HG03469 (cell line): ENCODE results near the gene CALML4.
"Not testable (repeated sequence)": the region's sequence is repeated elsewhere in the genome, so short reads cannot be mapped to it uniquely, and the experiment has no call there.

ENCODE experiments used
- ATAC-seq: cut with Tn5 transposase; IDR thresholded peaks from one replicate; pipeline ENCODE4 v1.9.1; 2021; ENCODE audit warnings: mild to moderate bottlenecking, moderate library complexity, moderate number of reproducible peaks; ENCODE audit not compliant: unreplicated experiment

CALML4 gene

GRCh38 chr15:68225442-68225841, 20.3 kb upstream of the CALML4 start:
- not testable (repeated sequence) for ATAC-seq

DNA sequence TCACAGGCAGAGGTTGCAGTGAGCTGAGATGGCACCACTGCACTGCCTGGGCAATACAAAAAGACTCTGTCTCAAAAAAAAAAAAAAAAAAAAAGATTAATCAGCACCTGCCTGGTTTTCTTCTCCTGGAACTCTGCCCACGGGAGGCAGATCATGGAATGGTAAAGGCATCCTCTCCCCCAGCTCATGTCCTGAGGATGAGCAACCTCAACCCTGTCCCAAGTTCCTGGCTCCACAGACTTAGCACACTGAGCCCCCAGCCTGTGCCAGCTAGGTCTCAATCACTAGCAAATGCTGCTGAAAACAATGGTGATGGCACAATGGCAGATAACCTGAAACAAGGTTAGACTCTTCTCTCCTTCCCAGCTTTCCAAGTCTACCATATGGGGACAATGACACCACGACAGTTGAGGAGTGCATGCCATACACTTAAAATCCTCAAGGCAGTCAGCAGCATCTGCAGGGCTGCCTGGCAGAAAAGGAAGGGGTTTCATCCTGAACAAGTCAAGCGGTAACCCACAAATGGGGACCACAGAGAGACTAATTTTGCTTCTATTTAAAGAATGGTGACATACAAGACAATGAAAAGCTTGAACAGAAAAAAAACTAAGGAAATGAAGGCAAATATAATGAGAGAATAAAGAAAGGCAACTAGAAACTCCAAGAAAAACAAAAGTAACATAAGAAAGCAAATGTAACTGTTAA, 19.6 kb upstream of the CALML4 start:
- no peak for ATAC-seq

DNA sequence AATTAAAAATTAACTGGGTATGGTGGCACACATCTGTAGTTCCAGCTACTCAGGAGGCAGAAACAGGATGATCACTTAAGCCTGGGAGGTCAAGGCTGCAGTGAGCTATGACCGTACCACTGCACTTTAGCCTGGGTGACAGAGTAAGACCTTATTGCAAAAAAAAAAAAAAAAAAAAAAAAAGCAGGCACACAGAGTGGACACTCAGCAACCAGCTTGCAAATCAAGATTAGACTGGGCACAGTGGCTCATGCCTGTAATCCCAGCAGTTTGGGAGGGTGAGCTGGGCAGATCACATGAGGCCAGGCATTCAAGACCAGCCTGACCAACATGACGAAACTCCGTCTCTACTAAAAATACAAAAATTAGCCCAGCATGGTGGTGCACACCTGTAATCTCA, 19.0 kb upstream of the CALML4 start:
- ATAC-seq = no peak

DNA sequence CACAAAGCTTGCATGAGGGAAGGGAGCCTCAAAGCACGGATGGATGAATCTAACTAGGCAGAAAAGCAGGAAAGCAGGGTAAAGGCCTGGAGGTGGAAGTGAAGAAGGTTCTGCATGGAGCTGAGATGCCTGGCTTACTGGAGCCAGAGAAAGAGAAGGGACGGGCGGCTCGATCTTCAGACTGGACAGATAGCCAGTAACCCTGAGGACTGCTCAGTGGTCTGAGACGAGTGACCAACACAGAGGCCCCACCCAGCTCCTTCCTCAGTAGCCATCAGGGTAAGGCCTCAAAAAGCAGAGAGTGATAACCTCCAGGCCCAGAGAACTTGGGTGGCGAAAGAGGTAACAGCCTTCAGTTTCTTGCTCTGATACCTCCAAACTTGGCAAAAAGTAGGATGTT, 18.0 kb upstream of the CALML4 start:
- no peak for ATAC-seq

- ATAC-seq = not testable (repeated sequence)
Observed at GRCh38 chr15:68222432-68222743, 17.3 kb upstream of the CALML4 start.

GRCh38 chr15:68221530-68222431, 16.6 kb upstream of the CALML4 start:
- not testable (repeated sequence) for ATAC-seq

DNA sequence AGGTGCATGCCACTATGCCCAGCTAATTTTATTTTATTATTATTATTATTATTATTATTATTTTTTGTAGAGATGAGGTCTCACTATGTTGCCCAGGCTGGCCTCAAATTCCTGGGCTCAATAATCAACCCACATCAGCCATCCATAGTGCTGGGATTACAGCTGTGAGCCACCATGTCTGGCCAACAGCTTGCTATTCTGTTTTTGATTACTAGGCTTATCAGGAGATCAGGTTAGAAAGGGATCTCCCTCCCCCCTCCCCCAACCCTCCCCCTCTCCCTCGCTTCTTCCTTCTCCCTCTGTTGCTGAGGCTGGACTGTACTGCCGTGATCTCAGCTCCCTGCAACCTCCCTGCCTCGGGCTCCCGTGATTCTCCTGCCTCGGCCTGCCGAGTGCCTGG, 15.8 kb upstream of the CALML4 start:
- ATAC-seq = no peak

GRCh38 chr15:68220489-68220888, 15.4 kb upstream of the CALML4 start:
- ATAC-seq = no peak

GRCh38 chr15:68218847-68219798, 14.0 kb upstream of the CALML4 start:
- no peak for ATAC-seq

DNA sequence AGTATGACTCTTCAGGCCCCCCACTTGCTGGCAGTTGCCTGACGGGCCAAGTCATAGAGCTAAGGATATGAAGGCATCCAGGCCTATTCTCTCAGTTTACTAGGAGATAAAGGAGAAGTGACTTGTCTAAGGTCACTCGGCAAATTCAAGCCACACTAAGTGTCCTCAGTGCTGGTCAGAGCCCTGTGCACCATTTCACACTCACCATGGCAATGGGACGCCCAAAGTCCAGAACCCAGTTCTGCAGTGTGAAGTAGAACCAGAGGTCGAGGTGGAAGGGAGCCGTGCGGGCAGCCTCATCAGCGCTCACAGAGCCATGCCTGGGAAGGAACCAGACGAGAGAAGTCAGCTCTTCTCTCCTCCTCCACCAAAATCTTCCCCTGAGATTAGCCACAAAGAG, 13.2 kb upstream of the CALML4 start:
- no peak for ATAC-seq

DNA sequence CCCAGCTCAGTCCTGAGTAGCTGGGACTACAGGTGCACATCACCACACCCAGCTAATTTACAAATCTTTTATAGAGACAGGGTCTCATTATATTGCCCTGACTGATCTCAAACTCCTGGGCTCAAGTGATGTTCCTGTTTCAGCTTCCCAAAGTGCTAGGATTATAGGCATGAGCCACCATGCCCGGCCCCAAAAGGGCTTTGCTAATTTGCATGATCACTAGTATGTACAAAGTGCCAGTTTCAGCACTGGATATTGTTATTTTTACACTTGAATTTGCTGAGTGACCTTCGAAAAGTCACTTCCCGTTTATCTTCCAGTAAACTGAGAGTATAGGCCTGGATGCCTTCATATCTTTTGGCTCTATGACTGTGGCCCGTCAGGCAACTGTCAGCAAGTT, 12.2 kb upstream of the CALML4 start:
- ATAC-seq = no peak

DNA sequence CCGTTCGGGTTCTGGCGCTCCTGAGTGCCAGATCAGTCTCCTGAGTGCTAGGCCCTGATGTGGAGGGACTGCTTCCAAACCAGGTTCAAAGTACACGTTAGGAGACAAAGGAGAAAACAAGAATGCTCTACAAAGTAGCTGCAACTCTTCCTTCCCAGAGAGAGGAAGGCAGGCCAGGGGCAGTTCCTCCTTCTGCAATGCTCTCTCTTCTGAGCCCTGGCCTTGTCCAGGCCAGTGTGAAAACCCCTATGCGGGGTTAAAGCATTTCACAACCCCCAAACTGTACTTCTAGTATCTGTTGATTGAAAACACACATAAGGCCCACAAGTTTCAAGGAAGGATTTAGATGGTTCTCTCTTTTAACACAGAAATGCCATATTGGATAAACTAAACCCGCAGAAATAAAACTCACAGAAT, 9.7 kb upstream of the CALML4 start:
- ATAC-seq = no peak

DNA sequence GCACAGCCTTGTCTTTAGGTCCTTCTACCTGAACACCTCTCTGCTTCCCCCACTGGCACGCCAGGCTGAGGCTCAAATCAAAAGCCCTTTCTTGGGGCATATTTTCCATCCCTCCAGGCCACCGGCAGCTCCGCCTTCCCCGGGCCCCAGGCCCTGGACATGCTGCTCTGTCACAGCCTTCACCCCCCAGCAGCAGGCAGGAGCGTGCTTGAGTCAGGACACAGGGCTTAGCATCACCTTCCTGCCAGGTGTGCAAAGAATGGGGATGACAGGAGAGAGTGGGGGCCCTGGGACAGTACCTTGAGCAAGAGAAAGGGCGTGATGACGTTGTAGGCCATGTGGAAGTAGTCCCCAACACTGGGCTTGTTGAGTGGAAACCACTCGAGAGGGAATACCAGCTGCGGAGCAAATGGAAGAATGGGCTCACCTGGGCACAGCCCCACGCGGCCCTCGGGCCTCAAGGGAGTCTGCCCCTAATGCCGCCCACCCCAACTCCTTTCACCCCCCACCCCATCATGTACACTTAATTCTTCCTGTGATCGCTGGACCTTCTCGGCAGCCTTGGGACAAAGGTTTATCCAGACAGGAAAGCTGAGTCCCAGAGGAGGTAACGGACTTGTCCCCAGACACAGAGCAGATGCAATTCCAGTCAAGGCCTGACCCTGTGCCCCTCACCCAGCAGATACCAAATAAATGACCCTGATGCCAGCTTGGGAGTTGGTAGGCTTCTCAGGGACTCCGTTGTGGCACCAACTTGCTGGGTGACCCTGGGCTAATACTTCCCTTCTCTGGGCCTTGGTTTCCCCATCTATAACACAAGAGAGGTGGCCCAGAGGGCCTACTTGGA, 9.1 kb upstream of the CALML4 start:
- no peak for ATAC-seq

GRCh38 chr15:68213491-68213845, 8.3 kb upstream of the CALML4 start:
- ATAC-seq = not testable (repeated sequence)

GRCh38 chr15:68211656-68212320, 6.7 kb upstream of the CALML4 start:
- ATAC-seq = no peak

DNA sequence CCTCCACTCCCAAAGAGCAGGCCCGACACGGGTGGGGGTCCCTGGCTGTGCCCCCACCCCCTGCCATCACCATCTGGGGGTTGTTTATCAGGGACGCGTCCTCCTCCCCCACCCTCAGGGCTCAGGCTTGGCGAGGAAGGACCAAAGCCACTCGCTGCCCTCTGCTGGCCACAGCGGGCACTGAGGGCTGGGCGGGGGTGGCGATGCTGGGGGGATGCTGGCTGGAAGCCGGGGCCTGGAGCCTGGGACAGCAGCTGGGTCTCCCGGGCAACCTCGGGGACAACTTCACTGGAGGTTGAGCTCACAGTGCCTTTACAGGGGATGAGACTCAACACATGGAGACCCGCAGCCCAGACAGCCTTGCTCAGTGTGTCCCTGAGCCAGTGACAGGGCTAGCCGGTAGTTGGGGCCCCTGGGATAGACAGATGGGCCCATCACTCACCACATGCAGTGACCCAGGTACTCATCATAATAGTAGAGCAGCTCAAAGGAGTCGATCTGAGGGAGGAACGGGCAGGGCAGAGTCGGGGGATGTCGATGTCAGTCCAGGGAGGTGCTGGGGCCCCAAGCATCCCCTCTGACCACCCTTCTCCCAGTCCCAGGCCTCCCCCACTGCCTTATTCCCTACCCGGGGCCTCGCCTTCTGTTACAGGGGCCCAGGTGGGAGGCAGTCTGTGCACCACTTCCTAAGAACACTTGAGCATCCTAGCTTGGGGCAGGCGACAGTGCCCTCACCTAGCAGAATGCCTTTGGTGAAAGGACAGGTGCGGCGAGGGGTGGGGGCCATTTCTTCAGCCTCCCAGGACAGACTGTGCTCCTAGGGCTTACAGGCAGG, 5.9 kb upstream of the CALML4 start:
- no peak for ATAC-seq

GRCh38 chr15:68210409-68210756, 5.3 kb upstream of the CALML4 start:
- no peak for ATAC-seq

- no peak for ATAC-seq
Observed at GRCh38 chr15:68209735-68210408, 4.7 kb upstream of the CALML4 start.

GRCh38 chr15:68209272-68209671, 4.1 kb upstream of the CALML4 start:
- no peak for ATAC-seq
